Endothelial cell of umbilical vein (primary cell): ENCODE measurements around the gene RRAS. TPM values are rescaled to one million over a fixed set of nuclear protein-coding genes. Genes with fewer than 3 reads are reported as not detected.

Experiments used
- BruUV-seq: library from RNA; stranded (reverse); fragments of 400-500 nt; replicated peaks from 2 replicates; lab custom pipeline; 2021; lab: Mats Ljungman, UMichigan
- CTCF ChIA-PET: fragments of 300-600, 350-600 bp; sonication (Branson Sonifier 250); formaldehyde crosslinking; loops from one replicate; lab custom pipeline; 2021; ENCODE audit warnings: antibody characterized with exemption, inconsistent platforms; lab: Charles Lee
- POLR2A ChIA-PET: fragments of 300-600, 350-600 bp; sonication (Branson Sonifier 250); formaldehyde crosslinking; loops from one replicate; lab custom pipeline; 2021; ENCODE audit warnings: antibody characterized with exemption, inconsistent platforms; lab: Charles Lee
- DNase-seq: peaks from one replicate; pipeline ENCODE4 v3.0.0-alpha.2; 2011; ENCODE audit warnings: low read depth, low spot score
- FAIRE-seq: peaks from 2 replicates; lab custom pipeline; 2011; peaks lifted over from hg19 to GRCh38; lab: Jason Lieb, UNC
- H2AFZ ChIP-seq: 2 replicates; pipeline ENCODE4 v1.6.0; 2012; ENCODE audit warnings: low read depth, low read length, control low read depth, inconsistent platforms
- H3K27ac ChIP-seq: 2 replicates; pipeline ENCODE4 v1.5.1; 2011; ENCODE audit warnings: low read depth, mild to moderate bottlenecking, control low read depth, low read length, moderate library complexity; ENCODE audit not compliant: insufficient read depth
- H3K27me3 ChIP-seq, 2 experiments: 2 replicates each; pipeline versions ENCODE4 v1.6.0 to v1.6.1; 2011; ENCODE audit warnings: low read length in 2 of 2, mixed read lengths in 1 of 2; ENCODE audit not compliant: control insufficient read depth in 2 of 2, insufficient read depth in 2 of 2
- H3K36me3 ChIP-seq, 2 experiments: 2 replicates in 1 of 2; 3 replicates in 1 of 2; pipeline ENCODE4 v1.5.1; 2011; ENCODE audit warnings: low read length in 2 of 2, mild to moderate bottlenecking in 1 of 2, moderate library complexity in 1 of 2; ENCODE audit not compliant: control insufficient read depth in 2 of 2, insufficient read depth in 2 of 2; ENCODE audit errors: extremely low read depth in 1 of 2
- H3K4me1 ChIP-seq: 3 replicates; pipeline ENCODE4 v1.5.1; 2011; ENCODE audit warnings: mild to moderate bottlenecking, low read length; ENCODE audit not compliant: control insufficient read depth, insufficient read depth; ENCODE audit errors: extremely low read depth
- H3K4me2 ChIP-seq: 2 replicates; pipeline ENCODE4 v1.6.1; 2011; ENCODE audit warnings: low read length, control low read depth, mixed read lengths; ENCODE audit not compliant: insufficient read depth
- H3K4me3 ChIP-seq, 3 experiments: fragments of 200-600 bp in 1 of 3; sonication (generic), shearing (Covaris generic) in 1 of 3; replicated peaks in 1 of 3; 2 replicates each; pipeline ENCODE4 v1.5.1; 2011 to 2016; ENCODE audit warnings: control low read depth in 3 of 3, low read length in 3 of 3, mild to moderate bottlenecking in 2 of 3, inconsistent platforms in 1 of 3, low read depth in 1 of 3, moderate library complexity in 1 of 3; ENCODE audit not compliant: insufficient read depth in 1 of 3
- H3K79me2 ChIP-seq: 2 replicates; pipeline ENCODE4 v1.6.0; 2012; ENCODE audit warnings: low read length, inconsistent platforms; ENCODE audit not compliant: control insufficient read depth, insufficient read depth
- H3K9ac ChIP-seq: replicated peaks from 2 replicates; pipeline ENCODE3; 2011; ENCODE audit warnings: low read length, control low read depth; ENCODE audit not compliant: insufficient read depth; ENCODE audit errors: extremely low read depth
- H3K9me1 ChIP-seq: replicated peaks from 3 replicates; pipeline ENCODE4 v1.6.0; 2011; ENCODE audit warnings: mild to moderate bottlenecking, low read length; ENCODE audit not compliant: control insufficient read depth, insufficient read depth; ENCODE audit errors: extremely low read depth
- H3K9me3 ChIP-seq: replicated peaks from 2 replicates; pipeline ENCODE4 v1.5.1; 2012; ENCODE audit warnings: low read length, inconsistent platforms; ENCODE audit not compliant: control insufficient read depth, insufficient read depth
- H4K20me1 ChIP-seq: replicated peaks from 2 replicates; pipeline ENCODE3; 2011; ENCODE audit warnings: mild to moderate bottlenecking, low read length; ENCODE audit not compliant: control insufficient read depth, insufficient read depth; ENCODE audit errors: extremely low read depth
- EZH2 ChIP-seq: IDR thresholded peaks from 2 replicates; pipeline ENCODE4 v1.6.1; 2012; ENCODE audit warnings: borderline replicate concordance, low read depth, mild to moderate bottlenecking, moderate library complexity, low read length, inconsistent platforms; ENCODE audit not compliant: severe bottlenecking
- FOS ChIP-seq: IDR thresholded peaks from 2 replicates; pipeline ENCODE4 v1.6.1; 2011; ENCODE audit warnings: mild to moderate bottlenecking, low read length, moderate library complexity, borderline replicate concordance; ENCODE audit not compliant: insufficient read depth
- GATA2 ChIP-seq: IDR thresholded peaks from 2 replicates; pipeline ENCODE4 v1.7.0; 2011; ENCODE audit warnings: low read depth, mild to moderate bottlenecking, moderate library complexity, mixed read lengths, low read length; ENCODE audit not compliant: insufficient read length, insufficient read depth
- JUN ChIP-seq: IDR thresholded peaks from 2 replicates; pipeline ENCODE4 v1.6.1; 2011; ENCODE audit warnings: borderline replicate concordance, low read depth; ENCODE audit not compliant: insufficient read length, insufficient read depth
- MYC ChIP-seq: IDR thresholded peaks from one replicate; pipeline ENCODE4 v1.6.1; 2011; ENCODE audit warnings: mild to moderate bottlenecking, low read depth, low read length
- POLR2A ChIP-seq: IDR thresholded peaks from 2 replicates; pipeline ENCODE4 v1.6.1; 2012; ENCODE audit warnings: low read depth, mild to moderate bottlenecking, control low read depth, low read length
- POLR2AphosphoS5 ChIP-seq: IDR thresholded peaks from 2 replicates; pipeline ENCODE4 v1.6.1; 2012; ENCODE audit warnings: low read depth, mild to moderate bottlenecking, control low read depth, low read length, moderate library complexity; ENCODE audit not compliant: insufficient read depth
- dilution Hi-C: fragments of 300-500 bp; cut with MboI; formaldehyde crosslinking; loops from one replicate; pipeline ENCODE4 v1.15.0; 2019; ENCODE audit warnings: low sequenced_read_pairs; ENCODE audit not compliant: extremely low pct_ligation_motif_present
- intact Hi-C: fragments of 100-400 bp; cut with micrococcal nuclease; formaldehyde crosslinking; loops from one replicate; pipeline ENCODE4 v1.10.0; 2022
- polyA plus RNA-seq, 4 experiments: library from polyadenylated mRNA; depleted of rRNA in 3 of 4; stranded (reverse) in 3 of 4; unstranded in 1 of 4; fragments of >200 nt; gene quantifications; 2 replicates each; pipeline versions ENCODE4 v1.2.1 to v1.2.3, GENCODE V29; 2011 to 2012; ENCODE audit warnings: missing spikeins in 1 of 4
- total RNA-seq: library from RNA; stranded (reverse); gene quantifications from 2 replicates; pipeline ENCODE4 v1.2.3, GENCODE V29; 2021
- TF ChIP-seq, protein P1 (sequence below): IDR thresholded peaks from 2 replicates; pipeline ENCODE4 v1.6.1; 2011; ENCODE audit not compliant: insufficient read depth, insufficient read length
- TF ChIP-seq, protein P2 (sequence below), 2 donors: IDR thresholded peaks; 1 replicate in 1 of 2; 2 replicates in 1 of 2; pipeline ENCODE4 v1.5.1; 2011; ENCODE audit warnings: low read length in 2 of 2, mild to moderate bottlenecking in 2 of 2, moderate library complexity in 2 of 2, control low read depth in 1 of 2, inconsistent platforms in 1 of 2, low read depth in 1 of 2; ENCODE audit not compliant: insufficient read depth in 1 of 2; ENCODE audit errors: extremely low read depth in 1 of 2

Gene RRAS
- total and polyA plus RNA-seq, 2 donors (not counting 3 experiments of a cell fraction or from before 2014, with no cell fraction given), result 89.5 to 250 TPM

DNA sequence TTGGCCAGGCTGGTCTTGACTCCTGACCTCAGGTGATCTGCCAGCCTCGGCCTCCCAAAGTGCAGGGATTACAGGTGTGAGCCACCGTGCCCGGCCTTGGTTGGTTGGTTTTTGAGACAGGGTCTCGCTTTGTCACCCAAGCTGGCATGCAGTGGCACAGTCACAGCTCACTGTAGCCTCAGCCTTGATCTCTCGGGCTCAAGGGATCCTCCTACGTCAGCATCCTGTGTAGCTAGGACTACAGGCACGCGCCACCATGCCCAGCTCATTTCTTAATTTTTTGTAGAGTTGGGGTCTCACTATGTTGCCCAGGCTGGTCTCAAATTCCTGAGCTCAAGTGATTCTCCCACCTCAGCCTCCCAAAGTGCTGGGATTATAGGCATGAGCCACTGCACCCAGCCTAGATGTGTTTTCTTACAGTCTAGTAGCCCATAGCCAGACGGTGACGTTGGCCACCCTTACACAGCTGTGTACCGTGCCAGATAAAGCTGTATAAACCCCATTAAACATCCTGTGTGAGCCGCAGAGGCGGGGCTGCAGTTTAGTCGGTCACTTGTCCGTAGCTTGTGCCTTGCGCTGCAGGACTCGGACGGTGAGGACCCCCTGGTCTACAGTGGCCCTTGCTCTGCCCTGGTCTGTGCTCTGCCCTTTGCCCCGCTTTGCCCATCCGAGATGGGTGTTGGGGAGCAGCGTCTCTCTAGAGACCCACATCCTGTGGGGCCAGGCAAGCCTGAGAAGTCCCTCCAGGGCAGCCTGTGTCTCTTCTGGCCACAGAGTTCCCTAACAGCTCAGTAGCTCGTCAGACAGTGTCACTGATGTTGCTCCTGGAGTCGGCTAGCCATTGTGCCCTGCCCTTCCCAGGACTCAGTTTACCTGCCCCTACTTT is 15.9 kb upstream of the RRAS start:
- H3K79me2 ChIP-seq, result no peaks in the 10 kb centered on the region
- TF ChIP-seq GATA2, result no peak
- TF ChIP-seq EZH2, result no peak
- TF ChIP-seq, protein P1, sequence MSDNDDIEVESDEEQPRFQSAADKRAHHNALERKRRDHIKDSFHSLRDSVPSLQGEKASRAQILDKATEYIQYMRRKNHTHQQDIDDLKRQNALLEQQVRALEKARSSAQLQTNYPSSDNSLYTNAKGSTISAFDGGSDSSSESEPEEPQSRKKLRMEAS, result no peak
- no peak for TF ChIP-seq POLR2AphosphoS5
- no peak for TF ChIP-seq MYC
- no peak for TF ChIP-seq JUN
- no peak for TF ChIP-seq POLR2A
- TF ChIP-seq, protein P2, sequence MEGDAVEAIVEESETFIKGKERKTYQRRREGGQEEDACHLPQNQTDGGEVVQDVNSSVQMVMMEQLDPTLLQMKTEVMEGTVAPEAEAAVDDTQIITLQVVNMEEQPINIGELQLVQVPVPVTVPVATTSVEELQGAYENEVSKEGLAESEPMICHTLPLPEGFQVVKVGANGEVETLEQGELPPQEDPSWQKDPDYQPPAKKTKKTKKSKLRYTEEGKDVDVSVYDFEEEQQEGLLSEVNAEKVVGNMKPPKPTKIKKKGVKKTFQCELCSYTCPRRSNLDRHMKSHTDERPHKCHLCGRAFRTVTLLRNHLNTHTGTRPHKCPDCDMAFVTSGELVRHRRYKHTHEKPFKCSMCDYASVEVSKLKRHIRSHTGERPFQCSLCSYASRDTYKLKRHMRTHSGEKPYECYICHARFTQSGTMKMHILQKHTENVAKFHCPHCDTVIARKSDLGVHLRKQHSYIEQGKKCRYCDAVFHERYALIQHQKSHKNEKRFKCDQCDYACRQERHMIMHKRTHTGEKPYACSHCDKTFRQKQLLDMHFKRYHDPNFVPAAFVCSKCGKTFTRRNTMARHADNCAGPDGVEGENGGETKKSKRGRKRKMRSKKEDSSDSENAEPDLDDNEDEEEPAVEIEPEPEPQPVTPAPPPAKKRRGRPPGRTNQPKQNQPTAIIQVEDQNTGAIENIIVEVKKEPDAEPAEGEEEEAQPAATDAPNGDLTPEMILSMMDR (IDR thresholded peaks at IDR 0.05; ENCODE audit: extremely low read depth in 1 of 2, insufficient read depth in 1 of 2, low read depth in 1 of 2, low read length in 2 of 2), result no peak
- no peak for TF ChIP-seq FOS
- DNase-seq (no peak), FAIRE-seq (no peak)
- dilution Hi-C loops, result no loop called here
- no peak overlapping the region for H2AFZ ChIP-seq
- no peak overlapping the region for H3K4me2 ChIP-seq
- peaks cover 22 to 62% of the 10 kb centered on the region in 2 experiments for H3K36me3 ChIP-seq
- no peaks in the 10 kb centered on the region for H3K4me1 ChIP-seq
- H3K9me1 ChIP-seq, result no peaks in the 10 kb centered on the region
- no peak overlapping the region for H3K9ac ChIP-seq
- no peak overlapping the region for H3K4me3 ChIP-seq
- no peak overlapping the region for H3K27ac ChIP-seq
- intact Hi-C loops, result no loop called here
- POLR2A ChIA-PET, result interaction anchor here (0.6 to 1.0 kb wide), 2 partner anchors 14 to 22 kb away, joined by 4 to 6 read pairs; partner anchors contain the start of gene SCAF1
- no TSS peak for BruUV-seq
- H3K9me3 ChIP-seq, result no peaks in the 10 kb centered on the region
- H3K27me3 ChIP-seq, result no peaks in the 10 kb centered on the region
- CTCF ChIA-PET, result interaction anchor here (1.1 to 1.8 kb wide), 3 partner anchors 8 to 109 kb away, joined by 3 to 5 read pairs (median 3); partner anchors contain the start of gene PRMT1
- H4K20me1 ChIP-seq, result no peaks in the 10 kb centered on the region
